Endometrial microvascular endothelial cells (primary cell): Measurements from ENCODE around the gene POLR2C. TPM values are rescaled to one million over a fixed set of nuclear protein-coding genes. Genes with fewer than 3 reads are reported as not detected.

Experiments
- in situ Hi-C: cut with HindIII; loops from 2 replicates; pipeline ENCODE4 v1.10.0; 2017; ENCODE audit warnings: low sequenced_read_pairs, low pct_unique_long_range_greater_than_20kb; ENCODE audit errors: inconsistent ontology term
- total RNA-seq: library from RNA; depleted of rRNA; stranded (reverse); fragments of >200 nt; gene quantifications from one replicate; pipeline ENCODE4 v1.2.3, GENCODE V29; 2015; ENCODE audit errors: inconsistent ontology term

Gene POLR2C
- total RNA-seq, 1 donor from 2014 or later: 114 TPM

DNA sequence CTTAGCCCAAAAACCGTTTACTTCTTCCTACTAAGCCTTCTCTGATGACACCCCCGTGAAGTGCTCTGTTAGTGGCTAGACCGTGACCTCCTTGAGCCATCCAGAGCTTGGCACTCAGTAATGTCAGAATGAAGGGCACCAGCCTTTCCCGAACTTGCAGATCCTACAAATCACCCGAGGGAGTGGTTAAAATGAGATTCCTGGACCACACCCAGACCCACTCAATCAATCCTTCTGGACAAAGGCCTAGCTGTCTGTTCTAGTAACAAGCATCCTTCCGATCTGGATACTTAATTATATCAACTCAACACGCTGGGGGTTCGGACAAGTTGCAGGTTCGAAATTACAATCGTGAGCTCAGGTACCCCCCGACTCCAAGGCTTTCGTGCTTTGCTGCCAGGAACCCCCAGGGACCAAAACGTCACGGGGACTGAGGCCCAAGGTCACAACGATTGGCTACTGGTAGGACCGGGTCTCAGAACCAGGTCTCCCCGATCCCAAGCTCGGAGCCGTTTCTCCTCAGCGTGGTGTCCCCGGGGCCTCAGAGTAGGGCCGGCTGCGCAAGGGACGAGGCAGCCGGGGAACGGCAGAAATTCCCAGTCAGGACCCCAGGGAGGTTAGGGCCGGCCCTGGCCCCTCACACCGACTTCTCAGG, 15.8 kb upstream of the POLR2C start:
- in situ Hi-C loops: no loop called here

DNA sequence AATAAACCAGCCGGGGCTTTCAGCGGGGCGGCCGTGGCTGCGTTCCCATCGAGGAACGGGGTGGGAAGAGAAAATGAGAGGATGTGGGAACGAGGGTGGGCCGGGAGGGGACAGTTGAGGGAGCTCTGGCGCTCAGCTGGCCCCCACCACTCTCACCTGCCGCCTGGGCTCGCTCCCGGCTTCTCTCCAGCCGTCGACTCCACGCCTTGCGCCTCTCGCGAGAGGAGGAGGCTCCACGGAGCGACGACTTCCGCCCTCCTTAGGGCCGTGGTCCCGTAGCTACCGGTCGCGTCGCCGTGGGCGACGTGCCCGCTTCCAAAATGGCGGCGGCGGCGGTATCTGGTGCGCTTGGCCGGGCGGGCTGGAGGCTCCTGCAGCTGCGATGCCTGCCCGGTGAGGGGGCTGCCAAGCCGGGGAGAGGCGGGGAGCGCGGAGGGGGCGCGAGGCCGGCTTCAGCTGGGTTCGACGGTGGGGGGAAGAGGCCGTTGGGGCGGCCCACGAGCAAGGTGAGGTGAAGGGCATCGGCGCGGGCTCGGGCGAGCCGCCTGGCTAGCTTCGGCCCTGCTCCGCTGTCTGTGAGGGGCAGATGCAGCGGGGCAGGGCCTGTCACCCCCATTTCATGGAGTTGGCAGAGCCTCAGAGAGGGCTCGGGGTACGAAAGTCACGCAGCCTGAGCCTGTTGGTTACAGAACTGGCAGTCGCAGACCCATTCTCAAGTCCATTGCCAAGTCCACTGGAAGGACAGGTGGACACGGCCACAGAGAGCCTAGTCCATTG, 15.1 kb upstream of the POLR2C start, which contains the start of the genes CIAPIN1 and COQ9:
TSS of gene CIAPIN1 (minus strand) at position 200 of the 777 bp plus-strand sequence. CDS start 6,457 bp downstream, outside the sequence.
TSS of gene COQ9 (plus strand) at position 294 of the 777 bp plus-strand sequence. CDS start at position 321, 27 bp downstream.
- in situ Hi-C loops: no loop called here

DNA sequence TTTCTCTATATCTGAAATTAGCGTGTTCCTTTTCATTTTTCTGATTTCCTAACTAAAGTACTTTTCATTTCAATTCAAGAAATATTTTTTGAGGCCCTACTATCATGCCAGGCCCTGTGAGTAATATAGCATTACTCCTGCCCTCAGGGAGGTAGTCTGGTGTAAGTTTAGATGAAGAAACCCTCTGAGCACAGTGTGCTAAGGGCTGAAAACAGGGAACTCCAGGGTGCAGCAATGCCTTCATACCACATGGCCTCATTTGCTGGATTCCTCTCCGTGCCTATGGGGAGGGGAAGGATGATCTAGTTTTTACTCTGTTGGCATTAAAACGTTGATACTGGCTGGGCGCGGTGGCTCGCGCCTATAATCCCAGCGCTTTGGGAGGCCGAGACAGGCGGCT, 10.5 kb upstream of the POLR2C start:
- in situ Hi-C loops: no loop called here

DNA sequence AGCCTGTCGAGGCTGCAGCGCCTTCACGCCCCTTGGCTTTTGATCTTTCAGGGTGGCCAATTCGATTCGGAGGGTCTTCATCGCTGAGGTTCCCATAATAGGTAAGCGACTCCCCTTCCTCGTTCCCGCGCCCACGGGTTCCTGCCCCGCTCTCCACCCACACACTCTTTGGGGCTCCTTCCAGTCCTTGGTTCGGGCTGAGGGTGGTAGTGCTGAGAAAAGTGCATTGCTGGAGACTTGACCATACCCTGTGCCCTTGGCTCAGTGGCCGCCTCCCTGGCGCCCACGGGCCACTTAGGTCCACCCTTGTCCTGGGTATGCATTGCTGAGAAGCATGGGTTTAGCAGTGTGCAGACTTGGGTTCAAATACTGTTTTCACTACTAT, 491 bp downstream of the POLR2C start:
- in situ Hi-C loops: no loop called here

DNA sequence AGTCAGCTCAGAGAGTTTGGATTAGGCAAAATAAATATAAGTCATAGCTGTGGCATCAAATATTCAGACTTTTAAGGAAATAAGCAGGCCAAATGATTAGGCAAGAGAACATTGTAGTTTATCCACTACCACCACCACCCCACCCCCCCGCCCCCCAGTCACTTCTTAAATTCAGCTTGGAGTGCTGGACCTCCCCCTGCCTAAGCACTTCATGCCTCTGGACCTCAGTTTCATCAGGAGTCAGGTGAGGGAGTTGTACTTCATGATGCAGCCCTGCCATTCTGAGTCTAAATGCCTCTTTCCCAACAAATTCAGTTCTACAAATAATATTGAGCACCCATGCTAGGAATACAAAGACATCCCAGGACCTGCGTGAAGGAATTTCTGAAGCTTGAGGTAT, 2.0 kb downstream of the POLR2C start:
- in situ Hi-C loops: no loop called here

DNA sequence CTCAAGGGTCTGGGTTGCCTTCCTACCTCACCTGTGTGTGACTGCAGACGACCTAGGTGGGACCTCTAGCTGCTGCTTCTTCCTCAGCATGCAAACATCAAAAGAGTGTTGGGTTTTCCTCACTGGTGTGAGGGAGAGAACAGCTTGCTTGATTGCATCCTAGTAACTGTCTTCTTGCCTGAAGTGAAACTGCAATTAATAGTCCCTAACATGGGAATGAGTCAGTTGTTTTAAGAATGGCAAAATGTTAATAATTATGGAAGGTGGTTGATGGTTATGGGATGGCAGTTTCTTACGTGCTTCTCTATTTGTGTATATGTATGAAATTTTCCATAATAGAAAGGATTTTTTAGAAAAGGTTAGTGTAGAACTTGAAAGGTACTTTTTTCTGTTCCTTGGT, 5.9 kb downstream of the POLR2C start:
- in situ Hi-C loops: no loop called here

DNA sequence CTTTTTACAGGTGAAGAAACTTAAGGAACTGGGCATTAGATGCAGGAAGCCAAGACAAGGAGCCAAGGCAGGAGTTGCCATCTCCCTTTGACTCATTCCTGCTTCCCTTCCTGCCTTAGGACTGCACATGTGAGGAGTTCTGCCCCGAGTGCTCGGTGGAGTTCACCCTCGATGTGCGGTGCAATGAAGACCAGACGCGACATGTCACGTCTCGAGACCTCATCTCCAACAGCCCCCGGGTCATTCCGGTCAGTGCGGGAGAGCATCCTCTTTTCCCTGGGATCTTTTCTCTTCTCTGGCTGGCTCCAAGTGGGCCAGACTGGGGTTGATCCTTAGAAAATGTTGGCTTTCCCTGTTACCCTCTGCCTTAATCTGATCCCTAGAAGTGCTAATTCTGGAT, 6.6 kb downstream of the POLR2C start:
- in situ Hi-C loops: no loop called here

DNA sequence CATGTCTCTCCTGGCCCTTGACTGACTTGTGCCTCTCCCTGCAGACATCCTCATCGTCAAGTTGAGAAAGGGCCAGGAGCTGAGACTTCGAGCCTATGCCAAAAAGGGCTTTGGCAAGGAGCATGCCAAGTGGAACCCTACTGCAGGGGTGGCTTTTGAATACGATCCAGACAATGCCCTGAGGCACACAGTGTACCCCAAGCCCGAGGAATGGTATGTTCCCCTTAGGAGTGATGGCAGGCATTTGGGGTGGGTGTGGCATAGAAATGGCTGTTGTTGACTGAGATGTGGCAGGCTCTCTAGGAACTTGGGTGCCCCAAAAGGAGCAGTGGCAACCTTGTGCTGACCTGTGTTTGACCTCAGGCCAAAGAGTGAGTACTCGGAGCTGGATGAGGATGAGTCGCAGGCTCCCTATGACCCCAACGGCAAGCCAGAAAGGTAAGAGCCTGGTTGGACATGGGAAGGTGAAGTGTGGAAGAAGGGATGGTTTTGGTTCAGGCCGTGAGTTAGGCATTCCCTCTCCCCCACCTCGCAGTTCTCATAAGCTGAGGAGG, 7.5 kb downstream of the POLR2C start:
- in situ Hi-C loops: no loop called here

DNA sequence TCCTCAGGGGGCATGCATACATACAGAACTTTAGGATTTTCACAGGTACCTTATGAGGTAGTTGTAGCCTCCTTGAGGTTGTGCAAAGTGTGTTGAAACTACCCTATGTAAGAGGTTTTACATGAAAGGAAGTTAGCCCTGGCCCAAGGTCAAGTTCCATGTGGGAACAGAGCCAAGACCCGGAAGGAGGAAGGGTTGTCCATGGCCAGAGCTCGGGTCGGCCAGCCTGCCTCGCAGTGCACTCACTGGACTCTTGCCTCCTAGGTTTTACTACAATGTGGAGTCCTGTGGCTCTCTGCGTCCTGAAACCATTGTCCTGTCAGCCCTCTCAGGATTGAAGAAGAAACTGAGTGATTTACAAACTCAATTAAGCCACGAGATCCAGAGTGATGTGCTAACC, 8.2 kb downstream of the POLR2C start:
- in situ Hi-C loops: no loop called here

DNA sequence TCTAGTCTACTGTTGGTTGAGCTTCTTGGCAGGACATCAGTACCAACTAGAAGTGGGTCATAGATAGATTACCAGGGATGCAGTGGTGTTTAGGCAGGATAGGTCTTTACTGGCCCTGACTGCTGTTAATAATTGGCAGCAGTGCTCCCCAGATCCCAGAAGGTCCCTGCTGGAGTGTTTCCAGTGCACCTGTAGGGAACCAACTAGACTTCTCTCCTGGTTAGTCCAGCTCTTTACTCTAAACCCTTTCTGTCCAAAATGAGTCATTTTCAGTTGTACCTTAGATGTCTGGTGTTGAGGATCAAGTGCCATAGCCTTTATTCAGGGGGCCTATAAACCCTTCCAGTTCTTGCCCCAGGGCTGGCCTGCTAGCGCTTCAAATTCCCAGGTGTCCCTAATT, 8.7 kb downstream of the POLR2C start:
- in situ Hi-C loops: no loop called here

DNA sequence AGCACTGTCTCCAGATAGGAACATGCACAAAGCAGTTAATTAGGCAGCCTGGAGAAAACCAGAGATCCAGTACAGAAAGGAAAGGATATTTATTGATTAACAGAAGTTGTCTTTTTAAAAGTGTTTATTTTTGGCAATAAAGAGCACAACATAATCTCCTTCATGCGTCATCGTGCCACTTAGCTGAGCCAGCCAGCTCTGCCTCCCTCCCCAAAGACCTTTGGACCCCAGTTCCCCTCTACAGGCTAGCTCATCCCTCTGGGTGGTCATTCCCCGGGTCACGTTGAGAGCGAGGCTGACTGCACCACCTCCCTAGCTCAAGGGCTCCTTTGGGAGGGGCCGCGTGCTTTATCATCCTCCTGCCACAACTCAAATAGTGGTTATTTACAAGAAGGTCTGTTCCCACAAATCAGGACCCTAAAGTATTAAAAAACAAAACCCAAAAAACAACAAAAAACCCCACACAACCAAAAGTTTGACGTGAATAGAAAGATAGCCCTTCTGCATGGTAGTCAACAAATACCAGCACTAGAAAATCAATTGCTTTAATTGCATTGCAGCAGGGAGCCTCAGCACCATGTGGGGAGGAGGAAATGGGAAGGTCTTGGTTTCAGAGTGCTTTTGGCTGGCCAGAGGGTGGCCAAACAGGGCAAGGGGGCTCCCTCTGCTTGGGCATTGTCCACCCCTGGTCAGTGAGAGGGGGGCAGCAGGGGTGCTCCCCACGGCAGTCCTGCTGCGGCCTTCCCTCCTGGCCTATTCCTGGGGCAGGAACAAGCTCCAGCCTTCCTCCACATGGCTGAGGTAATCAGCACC, 9.6 kb downstream of the POLR2C start:
- in situ Hi-C loops: no loop called here

DNA sequence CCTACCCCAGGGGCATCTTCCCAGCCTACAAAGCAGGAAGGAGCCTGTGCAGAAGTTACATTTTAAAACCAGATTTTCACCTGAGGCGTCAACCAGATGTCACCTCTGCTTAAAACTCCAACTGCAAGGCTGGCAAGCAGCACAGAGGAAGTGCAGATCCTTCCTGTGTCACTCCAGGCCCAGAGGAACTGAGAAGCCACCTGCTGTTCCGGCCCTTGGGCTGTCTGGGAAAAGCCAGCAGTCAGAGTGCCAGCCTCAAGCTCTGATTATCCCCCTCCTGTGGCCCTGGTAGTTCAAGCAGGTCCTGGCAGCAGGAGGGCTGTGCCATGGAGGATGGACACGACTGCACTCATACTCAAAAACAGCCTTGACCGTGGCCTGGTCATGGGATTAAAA, 10.2 kb downstream of the POLR2C start:
- in situ Hi-C loops: no loop called here

DNA sequence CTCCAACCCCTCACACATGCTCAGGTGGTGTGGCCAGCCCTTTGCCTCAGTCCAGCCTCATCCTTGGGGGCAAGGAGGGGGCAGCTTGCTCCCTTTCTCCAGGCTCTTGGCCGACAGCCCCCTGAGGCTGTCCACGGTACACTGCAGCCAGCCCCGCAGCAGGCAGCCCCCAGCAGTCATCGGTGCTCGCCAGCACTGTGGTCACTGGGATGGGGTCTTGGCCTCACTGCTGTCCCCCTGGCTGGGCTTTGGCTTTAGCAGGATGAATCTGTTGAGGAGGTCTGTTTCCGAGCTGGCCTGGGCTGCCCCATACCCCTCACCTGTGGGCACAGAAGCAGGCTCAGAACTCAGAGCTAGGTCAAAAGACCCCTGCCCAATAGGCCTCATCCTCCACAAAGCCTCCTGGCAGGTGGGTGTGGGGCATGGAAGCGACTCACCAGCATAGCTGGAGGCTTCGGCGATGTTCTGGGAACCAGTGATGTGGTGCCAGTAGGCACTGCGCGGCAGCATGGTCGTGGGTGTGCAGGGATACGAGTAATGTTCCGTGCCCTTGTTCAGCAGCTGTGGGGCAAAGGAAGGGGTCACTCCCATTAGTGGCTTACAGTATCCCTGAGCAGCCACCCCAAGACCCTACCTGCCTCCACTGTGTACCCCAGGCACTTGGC, 10.8 kb downstream of the POLR2C start:
- in situ Hi-C loops: no loop called here

DNA sequence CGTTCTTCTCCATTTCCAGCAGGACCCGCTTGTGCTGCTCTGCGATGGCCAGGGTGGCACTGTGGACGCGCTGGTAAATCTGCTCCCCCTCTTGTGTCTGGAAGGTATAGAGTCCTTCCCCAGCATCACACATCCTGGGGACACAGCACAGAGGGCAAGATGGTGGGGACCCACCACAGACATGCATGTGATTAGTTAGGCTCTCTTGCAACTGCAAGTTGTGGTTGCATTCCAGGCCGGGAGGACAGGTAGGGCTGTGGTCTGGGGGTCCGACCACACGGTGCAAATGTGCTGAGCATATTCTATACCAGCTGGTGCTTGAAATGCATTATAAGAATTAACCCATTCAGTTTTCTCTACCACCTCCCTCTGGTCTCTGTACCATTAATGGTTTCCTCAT, 11.4 kb downstream of the POLR2C start:
- in situ Hi-C loops: no loop called here

DNA sequence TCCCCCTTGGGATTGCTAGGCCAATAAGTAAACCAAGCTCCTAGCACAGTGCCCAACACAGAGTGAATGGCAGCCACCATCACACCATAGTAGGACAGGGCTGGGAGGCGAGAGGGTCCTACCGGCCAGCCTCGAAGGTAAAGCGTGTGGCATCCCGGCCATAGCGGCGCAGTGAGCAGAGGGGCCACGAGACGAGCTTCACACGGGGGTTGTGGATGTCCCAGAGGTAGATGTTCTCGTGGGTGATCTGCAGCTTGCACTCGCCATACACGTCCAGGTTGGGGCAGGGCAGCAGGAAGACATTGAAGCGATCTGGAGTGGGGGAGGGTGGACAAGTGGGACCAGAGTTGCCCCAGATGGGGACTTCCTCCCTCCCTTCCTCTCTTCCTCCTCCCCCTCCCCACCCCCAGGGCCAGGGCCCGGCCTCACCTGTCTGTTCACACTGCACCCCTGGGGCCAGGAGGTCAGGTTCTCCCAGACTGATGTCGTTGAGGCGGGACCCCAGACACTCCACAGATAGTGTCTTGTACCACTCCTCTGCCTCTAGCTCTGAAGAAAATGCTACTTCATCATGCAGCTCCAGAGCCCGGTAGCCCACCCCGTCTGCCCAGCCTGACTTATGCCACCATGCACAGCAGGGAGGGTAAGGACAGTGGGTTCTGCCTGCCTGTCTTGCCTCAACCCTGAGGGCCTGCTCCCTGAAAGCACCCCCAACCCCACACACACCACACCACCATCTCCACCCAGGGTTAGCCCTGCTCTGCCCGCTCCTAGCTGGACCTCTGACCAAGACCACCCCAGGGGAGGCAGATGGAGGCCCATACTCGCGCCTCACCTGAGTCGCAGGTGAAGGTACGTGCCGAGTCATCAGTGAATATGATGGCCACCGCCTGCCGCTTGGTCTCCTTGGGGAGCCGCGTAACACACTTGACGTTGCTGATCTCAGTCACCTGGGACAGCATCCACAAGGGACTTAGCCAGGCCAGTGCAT, 12.5 kb downstream of the POLR2C start:
- in situ Hi-C loops: no loop called here

DNA sequence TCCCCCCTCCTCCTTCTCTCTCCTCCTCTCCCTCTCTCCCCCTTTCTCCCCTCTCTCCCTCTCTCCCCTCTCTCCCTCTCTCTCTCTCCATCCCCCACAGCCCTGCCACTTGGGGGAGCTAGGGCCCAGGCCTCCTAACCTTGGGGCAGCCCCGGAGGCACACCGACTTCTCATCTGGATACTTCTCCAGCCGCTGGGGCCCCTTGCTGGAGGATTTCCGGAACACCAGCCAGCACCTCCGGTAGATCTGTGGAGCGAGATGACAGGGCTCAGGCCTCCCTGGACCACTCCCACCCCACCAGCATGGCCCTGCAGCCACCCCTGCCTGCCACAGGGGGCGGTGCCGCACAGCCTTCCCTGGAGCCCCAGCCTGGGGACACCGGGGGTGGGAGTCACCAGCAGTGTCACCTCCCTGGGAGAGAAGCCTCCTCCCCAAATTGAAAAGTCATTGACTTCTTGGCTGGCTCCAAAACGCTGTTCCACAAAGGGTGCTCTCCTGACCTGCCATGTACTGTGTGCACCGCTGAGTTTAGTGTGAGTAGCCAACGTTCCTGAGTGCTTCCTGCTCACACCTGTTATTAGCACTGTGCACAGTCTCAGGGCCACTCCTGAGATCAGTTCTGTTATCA, 13.3 kb downstream of the POLR2C start:
- in situ Hi-C loops: no loop called here
